HCT116 (cell line): ENCODE results near the gene LCP1. TPM values are rescaled to one million over a fixed set of nuclear protein-coding genes. Genes with fewer than 3 reads are reported as not detected.

ENCODE experiments used
- ATAC-seq: fragments of 200-7000 bp; cut with Tn5 transposase; 2 replicates; pipeline ENCODE4 v1.9.1; 2020; ENCODE audit warnings: mild to moderate bottlenecking, moderate library complexity
- BruUV-seq: library from RNA; stranded (reverse); fragments of 400-500 nt; replicated peaks from 2 replicates; lab custom pipeline; 2021; lab: Mats Ljungman, UMichigan
- CTCF ChIA-PET: fragments of 300-600 bp; sonication (Branson Sonifier 250); formaldehyde crosslinking; loops from one replicate; lab custom pipeline; 2021; ENCODE audit warnings: antibody characterized with exemption; lab: Charles Lee
- POLR2A ChIA-PET: fragments of 300-600, 350-600 bp; sonication (Branson Sonifier 250); formaldehyde crosslinking; loops from one replicate; lab custom pipeline; 2021; ENCODE audit warnings: antibody characterized with exemption; lab: Charles Lee
- RAD21 ChIA-PET, 2 experiments: fragments of 300-600 bp; sonication (Branson Sonifier 250); formaldehyde crosslinking; loops; one replicate each; lab custom pipeline; 2023; ENCODE audit warnings: low total read pairs in 2 of 2; ENCODE audit not compliant: uncharacterized antibody in 2 of 2, unreplicated experiment in 2 of 2, low non-redundant PET in 1 of 2; lab: Charles Lee
- DNase-seq: peaks from one replicate; pipeline ENCODE4 v3.0.0-alpha.2; 2010; ENCODE audit warnings: low read depth, low spot score
- H2AFZ ChIP-seq: fragments of 200-600 bp; shearing (Covaris generic), sonication (generic); 2 replicates; pipeline ENCODE4 v1.6.1; 2017; ENCODE audit warnings: low read depth, mixed run types, mixed read lengths, antibody characterized with exemption, low read length; ENCODE audit not compliant: poor library complexity, severe bottlenecking
- H3K27ac ChIP-seq: 2 replicates; pipeline ENCODE4 v1.5.1; 2012; ENCODE audit warnings: low read depth, low read length
- H3K27me3 ChIP-seq: fragments of 200-600 bp; sonication (generic); 2 replicates; pipeline ENCODE4 v1.6.1; 2016; ENCODE audit warnings: mixed run types, low read length, mixed read lengths; ENCODE audit not compliant: insufficient read depth
- H3K36me3 ChIP-seq, 2 experiments: fragments of 200-500 bp in 1 of 2; fragments of 200-600 bp in 1 of 2; sonication (Bioruptor generic) in 1 of 2; sonication (generic) in 1 of 2; 2 replicates each; pipeline versions ENCODE4 v1.5.1 to v1.6.1; 2014 to 2016; ENCODE audit warnings: low read length in 2 of 2, inconsistent platforms in 1 of 2, mixed read lengths in 1 of 2, mixed run types in 1 of 2; ENCODE audit not compliant: insufficient read depth in 2 of 2, control insufficient read depth in 1 of 2
- H3K4me1 ChIP-seq, 2 experiments: fragments of 200-600 bp in 1 of 2; sonication (generic) in 1 of 2; 2 replicates each; pipeline versions ENCODE4 v1.5.1 to v1.6.1; 2012 to 2017; ENCODE audit warnings: low read length in 2 of 2, inconsistent platforms in 1 of 2, mild to moderate bottlenecking in 1 of 2, mixed read lengths in 1 of 2, mixed run types in 1 of 2, moderate library complexity in 1 of 2; ENCODE audit not compliant: insufficient read depth in 2 of 2, control insufficient read depth in 1 of 2
- H3K4me2 ChIP-seq: fragments of 200-600 bp; sonication (generic); 2 replicates; pipeline ENCODE4 v1.6.1; 2017; ENCODE audit warnings: mixed run types, low read length, mixed read lengths
- H3K4me3 ChIP-seq, 2 experiments: fragments of 200-600 bp in 1 of 2; sonication (generic) in 1 of 2; replicated peaks in 1 of 2; 2 replicates each; pipeline ENCODE4 v1.5.1; 2011 to 2016; ENCODE audit warnings: low read length in 2 of 2, control low read depth in 1 of 2, low read depth in 1 of 2, mild to moderate bottlenecking in 1 of 2, mixed read lengths in 1 of 2, mixed run types in 1 of 2
- H3K79me2 ChIP-seq: fragments of 200-600 bp; sonication (generic); 2 replicates; pipeline ENCODE4 v1.6.1; 2017; ENCODE audit warnings: mild to moderate bottlenecking, mixed run types, low read length, moderate library complexity, mixed read lengths; ENCODE audit not compliant: insufficient read depth
- H3K9ac ChIP-seq: fragments of 200-600 bp; sonication (generic); 2 replicates; pipeline ENCODE4 v1.6.1; 2016; ENCODE audit warnings: low read length, mixed read lengths
- H3K9me2 ChIP-seq: fragments of 200-600 bp; sonication (generic), shearing (Covaris generic); 2 replicates; pipeline ENCODE4 v1.6.1; 2017; ENCODE audit warnings: mixed run types, mild to moderate bottlenecking, moderate library complexity; ENCODE audit not compliant: insufficient read depth
- H3K9me3 ChIP-seq, 2 experiments: fragments of 200-500 bp in 1 of 2; fragments of 200-600 bp in 1 of 2; sonication (Bioruptor generic) in 1 of 2; sonication (generic) in 1 of 2; 2 replicates each; pipeline ENCODE4 v1.6.1; 2014 to 2017; ENCODE audit warnings: low read length in 2 of 2, mixed read lengths in 2 of 2, inconsistent platforms in 1 of 2, low read depth in 1 of 2, mild to moderate bottlenecking in 1 of 2, mixed run types in 1 of 2, moderate library complexity in 1 of 2; ENCODE audit not compliant: control insufficient read depth in 1 of 2, insufficient read depth in 1 of 2
- H4K20me1 ChIP-seq: fragments of 200-600 bp; sonication (generic), shearing (Covaris generic); 2 replicates; pipeline ENCODE4 v1.6.1; 2017; ENCODE audit warnings: mixed run types, mild to moderate bottlenecking, moderate library complexity; ENCODE audit not compliant: insufficient read depth
- CEBPB ChIP-seq: IDR thresholded peaks from 2 replicates; pipeline ENCODE4 v1.6.1; 2012; ENCODE audit warnings: low read depth
- EGR1 ChIP-seq: IDR thresholded peaks from 2 replicates; pipeline ENCODE4 v1.6.1; 2012; ENCODE audit warnings: low read depth
- ELF1 ChIP-seq: IDR thresholded peaks from 2 replicates; pipeline ENCODE4 v1.6.1; 2012; ENCODE audit warnings: low read depth, borderline replicate concordance
- EZH2 ChIP-seq: fragments of 200-600 bp; sonication (generic); IDR thresholded peaks from 2 replicates; pipeline ENCODE4 v1.6.1; 2017; ENCODE audit warnings: antibody characterized with exemption, mixed run types
- EZH2phosphoT487 ChIP-seq: fragments of 200-600 bp; IDR thresholded peaks from 2 replicates; pipeline ENCODE4 v1.6.1; 2018; ENCODE audit warnings: antibody characterized with exemption, borderline replicate concordance
- FOSL1 ChIP-seq: IDR thresholded peaks from 2 replicates; pipeline ENCODE4 v1.6.1; 2012; ENCODE audit warnings: low read depth
- JUND ChIP-seq: IDR thresholded peaks from 2 replicates; pipeline ENCODE4 v1.6.1; 2012
- POLR2A ChIP-seq: IDR thresholded peaks from 2 replicates; pipeline ENCODE4 v1.7.0; 2011; ENCODE audit warnings: borderline replicate concordance; ENCODE audit not compliant: insufficient read depth, insufficient read length; ENCODE audit errors: extremely low read depth
- RAD21 ChIP-seq: IDR thresholded peaks from 2 replicates; pipeline ENCODE4 v1.6.1; 2012; ENCODE audit warnings: low read depth, mild to moderate bottlenecking
- SIN3A ChIP-seq: IDR thresholded peaks from 2 replicates; pipeline ENCODE4 v1.6.1; 2012; ENCODE audit warnings: low read depth
- SP1 ChIP-seq: IDR thresholded peaks from 2 replicates; pipeline ENCODE4 v1.6.1; 2012; ENCODE audit warnings: low read depth
- TCF7L2 ChIP-seq: IDR thresholded peaks from 2 replicates; pipeline ENCODE4 v1.7.0; 2011; ENCODE audit warnings: borderline replicate concordance, inconsistent platforms; ENCODE audit not compliant: insufficient read depth, insufficient read length; ENCODE audit errors: extremely low read depth
- YY1 ChIP-seq: IDR thresholded peaks from 2 replicates; pipeline ENCODE4 v1.6.1; 2011; ENCODE audit warnings: low read length, low read depth, moderate library complexity, mild to moderate bottlenecking; ENCODE audit not compliant: insufficient replicate concordance; ENCODE audit errors: extremely low read depth
- ZFX ChIP-seq: fragments of 450-650 bp; IDR thresholded peaks from 2 replicates; pipeline ENCODE4 v1.6.1; 2017
- ZNF274 ChIP-seq: fragments of 200-500 bp; sonication (Bioruptor generic); IDR thresholded peaks from 2 replicates; pipeline ENCODE4 v1.6.1; 2014; ENCODE audit warnings: mild to moderate bottlenecking, low read depth, low read length, inconsistent platforms
- intact Hi-C: fragments of 100-400 bp; cut with micrococcal nuclease; formaldehyde crosslinking; loops from 2 replicates; pipeline ENCODE4 v1.10.0; 2022
- total RNA-seq: library from RNA; stranded (reverse); gene quantifications from one replicate; pipeline ENCODE4 v1.2.1, GENCODE V29; 2021; ENCODE audit not compliant: unreplicated experiment
- TF ChIP-seq, protein P1 (sequence below), 3 experiments: fragments of 200-600 bp in 1 of 3; sonication (generic) in 1 of 3; IDR thresholded peaks in 2 of 3; conservative IDR thresholded peaks in 1 of 3; 2 replicates each; pipeline ENCODE4 v1.5.1; 2012 to 2017; ENCODE audit warnings: low read depth in 2 of 3, low read length in 2 of 3, antibody characterized with exemption in 1 of 3, borderline replicate concordance in 1 of 3, control low read depth in 1 of 3, mild to moderate bottlenecking in 1 of 3, mixed read lengths in 1 of 3, mixed run types in 1 of 3, moderate library complexity in 1 of 3; ENCODE audit not compliant: insufficient read depth in 1 of 3
- TF ChIP-seq, protein P2 (sequence below): IDR thresholded peaks from 2 replicates; pipeline ENCODE4 v1.6.1; 2012
- TF ChIP-seq, protein P3 (sequence below): IDR thresholded peaks from 2 replicates; pipeline ENCODE4 v1.6.1; 2011; ENCODE audit warnings: mild to moderate bottlenecking, low read length, moderate library complexity; ENCODE audit not compliant: insufficient replicate concordance; ENCODE audit errors: extremely low read depth
- TF ChIP-seq, protein P4 (sequence below): IDR thresholded peaks from 2 replicates; pipeline ENCODE4 v1.6.1; 2012

LCP1 gene
- total RNA-seq, 1 experiment from 2014 or later, result 2.2 TPM

DNA sequence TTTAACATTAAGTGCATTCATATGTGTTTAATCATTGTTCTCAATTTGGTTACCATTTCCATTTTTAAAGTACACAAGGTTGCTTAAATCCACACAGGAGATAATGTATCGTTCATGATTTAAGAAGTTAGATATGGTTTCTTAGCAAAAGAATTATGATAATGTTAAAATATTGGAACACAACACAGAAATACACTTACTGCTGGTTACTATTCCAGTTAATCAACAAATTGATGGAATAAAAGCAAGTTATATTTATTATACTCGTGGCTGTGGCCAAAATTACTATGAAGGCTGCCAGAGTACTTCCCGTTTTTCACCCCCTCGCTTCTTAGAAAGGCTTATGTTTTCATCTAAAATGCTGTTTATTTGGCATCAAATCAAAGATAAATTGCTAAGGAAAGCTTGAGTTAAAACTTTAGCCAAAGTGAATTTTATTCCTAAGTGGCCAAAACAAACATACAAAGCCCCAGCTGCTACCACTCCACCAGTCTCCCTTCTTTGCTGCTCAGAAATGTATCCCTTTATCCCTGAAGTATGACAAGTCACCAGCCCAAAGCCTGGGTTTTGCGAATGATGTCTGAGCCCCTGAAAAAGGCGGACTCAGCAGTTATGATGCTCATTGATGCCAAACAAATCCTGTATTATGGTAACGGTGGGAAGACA lies 27.7 kb downstream of the LCP1 start:
- DNase-seq (no peak), ATAC-seq (no peak)
- BruUV-seq, result no TSS peak
- Histone ChIP-seq H3K4me3 (no peak overlapping the region), H3K4me1 (no peaks in the 10 kb centered on the region), H3K4me2 (no peak overlapping the region), H3K9me3 (no peaks in the 10 kb centered on the region), H2AFZ (no peak overlapping the region), H3K27ac (no peak overlapping the region), H3K36me3 (no peaks in the 10 kb centered on the region), H3K79me2 (no peaks in the 10 kb centered on the region), H3K27me3 (peaks cover 15% of the 10 kb centered on the region), H4K20me1 (no peaks in the 10 kb centered on the region)
- CTCF ChIA-PET, result interaction anchor here (1.4 kb wide), 1 partner anchor 27 kb away, joined by 4 read pairs; no protein-coding TSS in a partner anchor
- RAD21 ChIA-PET, result no interaction called here
- TF ChIP-seq ZFX (no peak), EZH2 (no peak), YY1 (no peak), EZH2phosphoT487 (no peak), SP1 (no peak), POLR2A (no peak), TCF7L2 (no peak), FOSL1 (no peak), JUND (no peak), RAD21 (no peak), SIN3A (no peak), ELF1 (no peak), EGR1 (no peak), ZNF274 (no peak), CEBPB (no peak)
- TF ChIP-seq, protein P1, sequence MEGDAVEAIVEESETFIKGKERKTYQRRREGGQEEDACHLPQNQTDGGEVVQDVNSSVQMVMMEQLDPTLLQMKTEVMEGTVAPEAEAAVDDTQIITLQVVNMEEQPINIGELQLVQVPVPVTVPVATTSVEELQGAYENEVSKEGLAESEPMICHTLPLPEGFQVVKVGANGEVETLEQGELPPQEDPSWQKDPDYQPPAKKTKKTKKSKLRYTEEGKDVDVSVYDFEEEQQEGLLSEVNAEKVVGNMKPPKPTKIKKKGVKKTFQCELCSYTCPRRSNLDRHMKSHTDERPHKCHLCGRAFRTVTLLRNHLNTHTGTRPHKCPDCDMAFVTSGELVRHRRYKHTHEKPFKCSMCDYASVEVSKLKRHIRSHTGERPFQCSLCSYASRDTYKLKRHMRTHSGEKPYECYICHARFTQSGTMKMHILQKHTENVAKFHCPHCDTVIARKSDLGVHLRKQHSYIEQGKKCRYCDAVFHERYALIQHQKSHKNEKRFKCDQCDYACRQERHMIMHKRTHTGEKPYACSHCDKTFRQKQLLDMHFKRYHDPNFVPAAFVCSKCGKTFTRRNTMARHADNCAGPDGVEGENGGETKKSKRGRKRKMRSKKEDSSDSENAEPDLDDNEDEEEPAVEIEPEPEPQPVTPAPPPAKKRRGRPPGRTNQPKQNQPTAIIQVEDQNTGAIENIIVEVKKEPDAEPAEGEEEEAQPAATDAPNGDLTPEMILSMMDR (IDR thresholded peaks at IDR 0.05 in 2 of 3, conservative IDR thresholded peaks at IDR 0.05 in 1 of 3; ENCODE audit: borderline replicate concordance in 1 of 3, insufficient read depth in 1 of 3, low read depth in 2 of 3, low read length in 2 of 3), result no peak
- TF ChIP-seq, protein P2, sequence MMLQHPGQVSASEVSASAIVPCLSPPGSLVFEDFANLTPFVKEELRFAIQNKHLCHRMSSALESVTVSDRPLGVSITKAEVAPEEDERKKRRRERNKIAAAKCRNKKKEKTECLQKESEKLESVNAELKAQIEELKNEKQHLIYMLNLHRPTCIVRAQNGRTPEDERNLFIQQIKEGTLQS, result no peak
- TF ChIP-seq, protein P3, sequence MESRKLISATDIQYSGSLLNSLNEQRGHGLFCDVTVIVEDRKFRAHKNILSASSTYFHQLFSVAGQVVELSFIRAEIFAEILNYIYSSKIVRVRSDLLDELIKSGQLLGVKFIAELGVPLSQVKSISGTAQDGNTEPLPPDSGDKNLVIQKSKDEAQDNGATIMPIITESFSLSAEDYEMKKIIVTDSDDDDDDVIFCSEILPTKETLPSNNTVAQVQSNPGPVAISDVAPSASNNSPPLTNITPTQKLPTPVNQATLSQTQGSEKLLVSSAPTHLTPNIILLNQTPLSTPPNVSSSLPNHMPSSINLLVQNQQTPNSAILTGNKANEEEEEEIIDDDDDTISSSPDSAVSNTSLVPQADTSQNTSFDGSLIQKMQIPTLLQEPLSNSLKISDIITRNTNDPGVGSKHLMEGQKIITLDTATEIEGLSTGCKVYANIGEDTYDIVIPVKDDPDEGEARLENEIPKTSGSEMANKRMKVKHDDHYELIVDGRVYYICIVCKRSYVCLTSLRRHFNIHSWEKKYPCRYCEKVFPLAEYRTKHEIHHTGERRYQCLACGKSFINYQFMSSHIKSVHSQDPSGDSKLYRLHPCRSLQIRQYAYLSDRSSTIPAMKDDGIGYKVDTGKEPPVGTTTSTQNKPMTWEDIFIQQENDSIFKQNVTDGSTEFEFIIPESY, result no peak
- TF ChIP-seq, protein P4, sequence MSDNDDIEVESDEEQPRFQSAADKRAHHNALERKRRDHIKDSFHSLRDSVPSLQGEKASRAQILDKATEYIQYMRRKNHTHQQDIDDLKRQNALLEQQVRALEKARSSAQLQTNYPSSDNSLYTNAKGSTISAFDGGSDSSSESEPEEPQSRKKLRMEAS, result no peak
- TF ChIP-seq, all 23 proteins: peak for 0
- intact Hi-C loops, result no loop called here
- Histone ChIP-seq H3K9me2 (no peaks in the 10 kb centered on the region), H3K9ac (no peak overlapping the region)
- POLR2A ChIA-PET, result no interaction called here
